A673 (cell line): Measurements from ENCODE around the gene KRTAP5-6.

Source experiments
- CTCF ChIP-seq: fragments of 300-800, 200-600 bp; sonication (generic); conservative IDR thresholded peaks from 2 replicates; pipeline ENCODE4 v1.5.1; 2017; ENCODE audit warnings: low read depth, mild to moderate bottlenecking, antibody characterized with exemption, low read length, moderate library complexity, mixed read lengths
- EZH2 ChIP-seq: fragments of 200-600 bp; sonication (generic); IDR thresholded peaks from 2 replicates; pipeline ENCODE4 v1.6.1; 2017; ENCODE audit warnings: borderline replicate concordance, low read depth, mild to moderate bottlenecking, mixed read lengths, antibody characterized with exemption, low read length; ENCODE audit not compliant: poor library complexity, severe bottlenecking

GRCh38 chr11:1741741-1742140, 44.7 kb downstream of the KRTAP5-6 start:
- TF ChIP-seq CTCF (no peak), EZH2 (no peak)
